ENCODE data around the gene TMEM243.

GRCh38 chr7:87156709-87157108 lies 62.8 kb downstream of the TMEM243 start:
- TF ChIP-seq CTCF (IDR thresholded peaks at IDR 0.05; ENCODE audit: insufficient read depth, low read length, poor library complexity, severe bottlenecking) (no peak), EZH2phosphoT487 (conservative IDR thresholded peaks at IDR 0.05; ENCODE audit: low read length) (no peak)

Data from SU-DHL-6 (cell line).